ENCODE results near the gene LRRN2. TPM values are rescaled to one million over a fixed set of nuclear protein-coding genes. Genes with fewer than 3 reads are reported as not detected.

The LRRN2 gene
- total RNA-seq, 1 experiment from 2014 or later = 5.8 TPM

- Histone ChIP-seq H2BK120ac (ENCODE audit: low read depth, low read length, poor library complexity, severe bottlenecking) (no peak overlapping the region), H3K79me2 (ENCODE audit: insufficient read depth, low read length) (no peaks in the 10 kb centered on the region), H3K27ac (ENCODE audit: insufficient read length, low read depth, low read length) (no peak overlapping the region), H3K4ac (ENCODE audit: low read depth, low read length) (no peak overlapping the region), H2BK12ac (ENCODE audit: insufficient read length, low read depth, low read length) (no peak overlapping the region), H2AK5ac (ENCODE audit: insufficient read length, low read length) (no peak overlapping the region), H2BK15ac (ENCODE audit: low read depth, low read length) (no peak overlapping the region), H4K5ac (ENCODE audit: insufficient read length, low read depth, low read length) (no peak overlapping the region), H3K23me2 (ENCODE audit: insufficient read length, low read depth, low read length, poor library complexity, severe bottlenecking) (no peaks in the 10 kb centered on the region), H3K23ac (ENCODE audit: insufficient read length, low read depth, low read length) (no peak overlapping the region), H3T11ph (ENCODE audit: low read length) (no peak overlapping the region), H3K9me3 (ENCODE audit: control insufficient read depth, low read depth, low read length) (no peaks in the 10 kb centered on the region), H4K20me1 (ENCODE audit: control insufficient read depth, insufficient read depth, insufficient read length) (peaks cover 2% of the 10 kb centered on the region), H4K8ac (replicated peaks; ENCODE audit: insufficient read length, low read depth, low read length) (no peak overlapping the region), H3K27me3 (ENCODE audit: insufficient read depth, low read length) (no peaks in the 10 kb centered on the region; the same call in 1 of the 2 replicates), H2BK20ac (ENCODE audit: low read depth, low read length, poor library complexity, severe bottlenecking) (no peak overlapping the region), H3K4me2 (ENCODE audit: insufficient read depth, insufficient read length, low read length) (no peak overlapping the region), H4K91ac (ENCODE audit: insufficient read length, low read depth, low read length) (no peak overlapping the region), H3K79me1 (ENCODE audit: insufficient read depth, low read depth, low read length, poor library complexity, severe bottlenecking) (no peaks in the 10 kb centered on the region), H3K9ac (ENCODE audit: extremely low read depth, insufficient read length, low read length) (no peak overlapping the region), H3K4me1 (ENCODE audit: insufficient read depth, low read length) (peaks cover 12% of the 10 kb centered on the region), H3K56ac (ENCODE audit: insufficient read length, low read depth, low read length) (no peak overlapping the region), H2AFZ (ENCODE audit: low read length) (no peak overlapping the region), H3K14ac (ENCODE audit: insufficient read depth, low read length) (no peak overlapping the region; the same call in 1 of the 2 replicates), H2BK5ac (ENCODE audit: insufficient read length, low read length) (no peak overlapping the region), H3K18ac (ENCODE audit: insufficient read length, low read depth, low read length) (no peak overlapping the region)
- H3K27me3 Mint-ChIP-seq (ENCODE audit: low read depth) = peaks cover 17% of the 10 kb centered on the region
- peaks cover 0 to 4% (median 0%) of the 10 kb centered on the region in 3 experiments; a peak in 2 of 7 replicates for H3K36me3 Mint-ChIP-seq (ENCODE audit: insufficient read depth in 1 of 3, low read depth in 3 of 3)
- H3K27ac Mint-ChIP-seq = no peak overlapping the region
- TF ChIP-seq, protein P1, sequence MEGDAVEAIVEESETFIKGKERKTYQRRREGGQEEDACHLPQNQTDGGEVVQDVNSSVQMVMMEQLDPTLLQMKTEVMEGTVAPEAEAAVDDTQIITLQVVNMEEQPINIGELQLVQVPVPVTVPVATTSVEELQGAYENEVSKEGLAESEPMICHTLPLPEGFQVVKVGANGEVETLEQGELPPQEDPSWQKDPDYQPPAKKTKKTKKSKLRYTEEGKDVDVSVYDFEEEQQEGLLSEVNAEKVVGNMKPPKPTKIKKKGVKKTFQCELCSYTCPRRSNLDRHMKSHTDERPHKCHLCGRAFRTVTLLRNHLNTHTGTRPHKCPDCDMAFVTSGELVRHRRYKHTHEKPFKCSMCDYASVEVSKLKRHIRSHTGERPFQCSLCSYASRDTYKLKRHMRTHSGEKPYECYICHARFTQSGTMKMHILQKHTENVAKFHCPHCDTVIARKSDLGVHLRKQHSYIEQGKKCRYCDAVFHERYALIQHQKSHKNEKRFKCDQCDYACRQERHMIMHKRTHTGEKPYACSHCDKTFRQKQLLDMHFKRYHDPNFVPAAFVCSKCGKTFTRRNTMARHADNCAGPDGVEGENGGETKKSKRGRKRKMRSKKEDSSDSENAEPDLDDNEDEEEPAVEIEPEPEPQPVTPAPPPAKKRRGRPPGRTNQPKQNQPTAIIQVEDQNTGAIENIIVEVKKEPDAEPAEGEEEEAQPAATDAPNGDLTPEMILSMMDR (conservative IDR thresholded peaks at IDR 0.05) = no peak
- H3K4me3 Mint-ChIP-seq = no peak overlapping the region
- H3K9me3 Mint-ChIP-seq = no peaks in the 10 kb centered on the region
- no peak for DNase-seq
- no CpG with 5 or more reads among the region's 5 CpGs for WGBS (ENCODE audit: extremely low coverage, insufficient read length, low lambda C conversion rate)
- H3K4me1 Mint-ChIP-seq = peaks cover 72 to 74% of the 10 kb centered on the region in 2 experiments
Measured at GRCh38 chr1:204569478-204569877, 116.1 kb downstream of the LRRN2 start.
